Activated naive CD8-positive, alpha-beta T cell treated with anti-CD3 and anti-CD28 coated beads, Interleukin-2, amount 50 U/mL, for 16 hours (primary cell): ENCODE measurements around the gene ENOX2.

Experiments used
- DNase-seq: peaks from one replicate; pipeline ENCODE4 v3.0.0-alpha.2; 2020; ENCODE audit warnings: low read depth, low spot score

ENOX2 gene

GRCh38 chrX:130885508-130885907, 17.5 kb downstream of the ENOX2 start:
- no peak for DNase-seq

- DNase-seq, result no peak
These were observed 18.4 kb downstream of the ENOX2 start for GRCh38 chrX:130884627-130885026.

GRCh38 chrX:130879869-130880268, 23.1 kb downstream of the ENOX2 start:
- no peak for DNase-seq

- DNase-seq, result no peak
These were observed 24.4 kb downstream of the ENOX2 start for GRCh38 chrX:130878350-130879341.

GRCh38 chrX:130877892-130878341, 25.1 kb downstream of the ENOX2 start:
- no peak for DNase-seq

- DNase-seq, result no peak
These were observed 26.8 kb downstream of the ENOX2 start for GRCh38 chrX:130876226-130876625.

- DNase-seq, result no peak
These were observed 28.3 kb downstream of the ENOX2 start for GRCh38 chrX:130874751-130875150.

GRCh38 chrX:130869239-130869638, 33.8 kb downstream of the ENOX2 start:
- DNase-seq, result no peak

GRCh38 chrX:130861462-130861861, 41.5 kb downstream of the ENOX2 start:
- no peak for DNase-seq

GRCh38 chrX:130857207-130857606, 45.8 kb downstream of the ENOX2 start:
- DNase-seq, result no peak

- DNase-seq, result no peak
These were observed 51.4 kb downstream of the ENOX2 start for GRCh38 chrX:130851569-130851968.

GRCh38 chrX:130848763-130849162, 54.2 kb downstream of the ENOX2 start:
- no peak for DNase-seq

GRCh38 chrX:130846746-130847145, 56.3 kb downstream of the ENOX2 start:
- no peak for DNase-seq

GRCh38 chrX:130841776-130842175, 61.2 kb downstream of the ENOX2 start:
- no peak for DNase-seq

GRCh38 chrX:130840345-130840744, 62.7 kb downstream of the ENOX2 start:
- DNase-seq, result no peak

GRCh38 chrX:130836447-130836846, 66.6 kb downstream of the ENOX2 start:
- no peak for DNase-seq

- no peak for DNase-seq
These were observed 68.2 kb downstream of the ENOX2 start for GRCh38 chrX:130834830-130835229.

- DNase-seq, result no peak
These were observed 68.9 kb downstream of the ENOX2 start for GRCh38 chrX:130834149-130834548.

- DNase-seq, result no peak
These were observed 71.7 kb downstream of the ENOX2 start for GRCh38 chrX:130831347-130831722.

- DNase-seq, result no peak
These were observed 72.2 kb downstream of the ENOX2 start for GRCh38 chrX:130830599-130831346.

- no peak for DNase-seq
These were observed 73.2 kb downstream of the ENOX2 start for GRCh38 chrX:130829526-130830515.
